HFF-Myc (cell line): ENCODE results near the gene MYOC.
"Not testable (repeated sequence)": the region's sequence is repeated elsewhere in the genome, so short reads cannot be mapped to it uniquely, and the experiment has no call there.

Experiments
- DNase-seq: peaks from one replicate; pipeline ENCODE4 v3.0.0-alpha.2; 2011; ENCODE audit warnings: low read depth; ENCODE audit errors: extremely low read depth
- H3K4me3 ChIP-seq: replicated peaks from 2 replicates; pipeline ENCODE4 v1.5.1; 2011; ENCODE audit warnings: low read depth, mild to moderate bottlenecking, control low read depth, low read length
- TF ChIP-seq, protein P1 (sequence below): IDR thresholded peaks from 2 replicates; pipeline ENCODE4 v1.5.1; 2012; ENCODE audit warnings: mild to moderate bottlenecking, low read depth, low read length, control low read depth; ENCODE audit errors: missing control alignments

MYOC gene

DNA sequence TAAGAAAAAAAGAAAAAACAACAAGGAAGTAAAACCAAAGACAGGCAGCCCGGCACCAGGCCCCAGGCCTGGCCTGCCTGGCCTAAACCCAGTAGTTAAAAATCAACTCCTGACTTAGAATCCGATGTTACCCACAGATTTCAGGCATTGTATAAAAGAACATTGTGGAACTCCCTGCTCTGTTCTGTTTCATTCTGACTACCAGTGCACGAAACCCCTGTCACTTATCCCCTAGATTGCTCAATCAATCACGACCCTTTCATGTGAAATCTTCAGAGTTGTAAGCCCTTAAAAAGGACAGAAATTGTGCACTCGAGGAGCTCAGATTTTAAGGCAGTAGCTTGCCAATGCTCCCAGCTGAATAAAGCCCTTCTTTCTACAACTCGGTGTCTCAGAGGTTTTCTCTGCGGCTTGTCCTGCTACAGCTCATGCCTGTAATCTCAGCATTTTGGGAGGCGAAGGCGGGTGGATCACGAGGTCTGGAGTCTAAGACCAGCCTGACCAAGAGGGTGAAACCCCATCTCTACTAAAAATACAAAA lies 46.0 kb downstream of the MYOC start:
- TF ChIP-seq, protein P1, sequence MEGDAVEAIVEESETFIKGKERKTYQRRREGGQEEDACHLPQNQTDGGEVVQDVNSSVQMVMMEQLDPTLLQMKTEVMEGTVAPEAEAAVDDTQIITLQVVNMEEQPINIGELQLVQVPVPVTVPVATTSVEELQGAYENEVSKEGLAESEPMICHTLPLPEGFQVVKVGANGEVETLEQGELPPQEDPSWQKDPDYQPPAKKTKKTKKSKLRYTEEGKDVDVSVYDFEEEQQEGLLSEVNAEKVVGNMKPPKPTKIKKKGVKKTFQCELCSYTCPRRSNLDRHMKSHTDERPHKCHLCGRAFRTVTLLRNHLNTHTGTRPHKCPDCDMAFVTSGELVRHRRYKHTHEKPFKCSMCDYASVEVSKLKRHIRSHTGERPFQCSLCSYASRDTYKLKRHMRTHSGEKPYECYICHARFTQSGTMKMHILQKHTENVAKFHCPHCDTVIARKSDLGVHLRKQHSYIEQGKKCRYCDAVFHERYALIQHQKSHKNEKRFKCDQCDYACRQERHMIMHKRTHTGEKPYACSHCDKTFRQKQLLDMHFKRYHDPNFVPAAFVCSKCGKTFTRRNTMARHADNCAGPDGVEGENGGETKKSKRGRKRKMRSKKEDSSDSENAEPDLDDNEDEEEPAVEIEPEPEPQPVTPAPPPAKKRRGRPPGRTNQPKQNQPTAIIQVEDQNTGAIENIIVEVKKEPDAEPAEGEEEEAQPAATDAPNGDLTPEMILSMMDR: no peak
- H3K4me3 ChIP-seq: no peak overlapping the region
- DNase-seq: no peak

DNA sequence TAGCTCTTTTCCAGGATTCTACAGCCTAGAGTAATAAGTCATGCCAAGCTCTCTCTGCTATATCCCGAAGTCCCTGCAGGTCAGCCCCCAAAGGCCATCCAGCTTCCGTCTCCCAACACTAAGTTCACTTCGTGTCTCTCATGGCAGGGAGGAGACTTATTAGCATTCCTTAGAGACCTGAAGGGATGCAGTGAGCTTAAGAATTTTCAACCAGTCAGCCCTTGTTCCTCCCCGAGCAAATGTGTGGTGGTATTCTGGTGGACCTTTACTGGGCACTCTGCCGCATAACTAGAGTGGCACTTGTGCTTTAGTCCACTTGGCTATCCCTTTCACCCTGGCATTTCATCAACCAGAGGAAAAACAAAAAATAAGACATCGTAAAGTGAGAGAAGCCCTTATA lies 49.4 kb downstream of the MYOC start:
- not testable (repeated sequence) for DNase-seq, H3K4me3 ChIP-seq

DNA sequence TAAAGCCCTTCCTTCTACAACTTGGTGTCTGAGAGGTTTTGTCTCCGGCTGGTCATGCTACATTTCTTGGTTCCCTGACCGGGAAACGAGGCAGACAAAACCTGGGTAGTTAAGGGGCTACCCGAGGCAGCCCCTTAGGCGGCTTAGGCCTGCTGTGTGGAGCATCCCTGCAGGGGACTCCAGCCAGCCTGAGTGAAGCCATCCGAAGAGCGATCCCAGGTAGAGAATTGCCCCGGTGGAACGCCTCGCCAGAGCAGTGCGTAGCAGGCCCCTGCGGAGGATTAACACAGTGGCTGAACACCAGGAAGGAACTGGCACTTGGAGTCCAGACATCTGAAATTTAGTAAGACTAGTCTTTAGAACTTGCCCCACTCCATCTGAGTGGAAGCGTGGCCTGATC lies 51.6 kb downstream of the MYOC start:
- TF ChIP-seq, protein P1: no peak

DNA sequence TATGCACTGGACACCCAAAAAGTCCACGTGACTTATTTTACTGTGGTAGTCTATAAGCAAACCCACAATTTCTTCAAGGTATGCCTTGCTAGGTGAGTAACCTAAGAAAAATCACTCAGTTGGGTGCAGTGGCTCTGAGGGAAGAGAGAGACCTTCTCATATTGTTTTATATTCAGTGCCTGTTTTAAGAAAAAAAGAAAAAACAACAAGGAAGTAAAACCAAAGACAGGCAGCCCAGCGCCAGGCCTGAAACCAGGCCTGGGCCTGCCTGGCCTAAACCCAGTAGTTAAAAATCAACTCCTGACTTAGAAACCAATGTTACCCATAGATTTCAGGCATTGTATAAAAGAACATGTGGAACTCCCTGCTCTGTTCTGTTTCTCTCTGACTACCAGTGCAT lies 52.2 kb downstream of the MYOC start:
- DNase-seq, H3K4me3 ChIP-seq: not testable (repeated sequence)

More for the DNA sequence above, 51.6 kb downstream of the MYOC start:
- H3K4me3 ChIP-seq: no peak overlapping the region
- no peak for DNase-seq

DNA sequence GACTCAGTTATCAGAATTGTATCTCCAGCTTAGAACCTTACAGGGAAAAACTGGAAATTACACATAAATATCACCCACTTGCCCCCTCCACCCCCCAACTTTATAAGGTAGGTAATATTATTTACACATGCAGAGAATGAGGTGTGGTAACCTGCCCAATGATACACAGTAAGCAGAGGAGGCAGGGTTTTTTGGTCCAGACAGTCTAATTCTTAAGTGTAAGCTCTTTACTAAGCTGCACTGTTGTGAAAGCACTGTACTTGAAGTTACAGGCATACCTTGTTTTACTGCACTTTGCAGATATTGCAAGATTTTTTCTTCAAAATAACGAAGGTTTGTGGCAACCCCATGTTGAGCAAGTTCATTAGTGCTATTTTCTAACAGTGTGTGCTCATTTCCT lies 55.3 kb downstream of the MYOC start:
- DNase-seq: no peak
- H3K4me3 ChIP-seq: no peak overlapping the region
- TF ChIP-seq, protein P1: no peak

DNA sequence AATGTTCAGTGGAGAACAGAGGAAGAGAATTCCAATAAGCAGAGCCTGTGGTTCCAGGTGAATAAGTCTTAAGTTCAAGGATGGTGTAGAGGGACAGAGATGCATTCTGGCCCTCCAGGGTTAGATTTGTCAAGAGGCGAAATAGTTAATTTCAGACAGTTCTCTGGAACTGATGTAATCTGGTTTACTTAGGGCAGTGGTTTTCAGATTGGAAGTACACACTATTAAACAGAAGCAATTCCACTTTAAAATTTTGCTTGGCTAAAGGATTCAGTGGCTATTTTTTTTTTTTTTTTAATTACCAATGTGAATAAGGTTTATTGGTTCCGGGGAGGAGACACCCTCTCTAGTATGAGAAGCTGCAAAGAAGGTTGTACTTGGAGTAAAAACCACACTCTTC lies 55.8 kb downstream of the MYOC start:
- TF ChIP-seq, protein P1: no peak
- DNase-seq: no peak
- no peak overlapping the region for H3K4me3 ChIP-seq

DNA sequence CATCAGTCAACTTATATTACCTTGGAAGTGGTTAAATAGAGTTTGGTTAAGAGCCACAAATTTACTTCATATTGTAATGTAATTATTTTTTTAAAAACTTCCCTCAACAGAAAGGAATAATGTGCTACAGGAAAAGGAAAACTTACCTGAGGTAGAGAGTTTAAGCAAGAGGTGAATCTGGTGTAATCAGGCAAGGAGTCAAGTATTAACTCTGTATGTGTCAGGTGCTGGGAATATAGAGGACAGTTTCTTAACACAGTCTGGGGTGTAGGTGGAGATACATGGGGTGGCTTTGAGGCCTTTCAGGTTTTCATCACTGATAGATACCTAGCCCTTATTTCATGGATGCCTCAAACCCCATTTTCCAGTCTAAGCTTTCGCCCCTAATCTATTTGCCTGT lies 56.4 kb downstream of the MYOC start:
- DNase-seq: no peak
- no peak overlapping the region for H3K4me3 ChIP-seq
- TF ChIP-seq, protein P1: no peak

DNA sequence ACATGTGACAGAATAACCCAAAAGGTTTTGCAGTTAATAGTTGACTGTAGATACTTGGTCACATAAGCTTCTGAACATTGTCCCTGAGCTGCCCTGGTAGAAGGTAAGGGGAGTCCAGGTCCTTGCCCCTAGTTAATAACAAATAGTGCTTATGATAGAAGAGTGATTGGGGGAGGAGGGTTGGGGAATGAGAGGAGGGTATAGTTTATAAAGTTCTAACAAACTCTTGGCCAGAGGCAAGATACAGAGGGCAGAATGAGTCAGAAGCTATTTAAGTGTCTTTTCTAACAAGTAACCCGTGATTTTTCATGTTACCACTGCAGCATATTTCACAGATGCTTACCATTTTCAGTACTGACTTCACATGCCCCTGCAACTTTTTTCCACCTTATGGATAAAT lies 57.2 kb downstream of the MYOC start:
- no peak for DNase-seq
- TF ChIP-seq, protein P1: no peak
- H3K4me3 ChIP-seq: no peak overlapping the region
